ENCODE data around the gene NAA60.
"Not testable (repeated sequence)": the region's sequence is repeated elsewhere in the genome, so short reads cannot be mapped to it uniquely, and the experiment has no call there.

NAA60 gene

DNA sequence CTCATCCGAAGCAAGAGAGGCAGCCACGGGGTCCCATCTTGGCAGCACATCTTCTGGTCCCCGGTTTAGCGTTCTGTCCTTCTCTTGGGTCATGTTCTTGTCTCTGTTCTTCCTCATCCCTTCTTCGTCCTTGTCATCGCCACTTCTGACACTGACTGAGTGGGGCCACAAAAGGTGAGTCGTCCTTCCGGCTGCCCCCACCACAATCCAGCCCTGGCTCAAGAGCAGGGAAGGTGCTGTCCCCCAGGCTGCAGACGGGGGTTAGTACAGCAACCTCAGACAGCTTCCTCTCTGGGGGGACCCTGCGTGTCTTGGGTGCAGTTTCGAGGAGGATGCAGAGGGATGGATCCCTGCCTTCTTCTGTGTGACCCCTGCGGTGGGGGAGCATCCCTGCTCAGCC, 21.8 kb downstream of the NAA60 start:
- no peak for FAIRE-seq

DNA sequence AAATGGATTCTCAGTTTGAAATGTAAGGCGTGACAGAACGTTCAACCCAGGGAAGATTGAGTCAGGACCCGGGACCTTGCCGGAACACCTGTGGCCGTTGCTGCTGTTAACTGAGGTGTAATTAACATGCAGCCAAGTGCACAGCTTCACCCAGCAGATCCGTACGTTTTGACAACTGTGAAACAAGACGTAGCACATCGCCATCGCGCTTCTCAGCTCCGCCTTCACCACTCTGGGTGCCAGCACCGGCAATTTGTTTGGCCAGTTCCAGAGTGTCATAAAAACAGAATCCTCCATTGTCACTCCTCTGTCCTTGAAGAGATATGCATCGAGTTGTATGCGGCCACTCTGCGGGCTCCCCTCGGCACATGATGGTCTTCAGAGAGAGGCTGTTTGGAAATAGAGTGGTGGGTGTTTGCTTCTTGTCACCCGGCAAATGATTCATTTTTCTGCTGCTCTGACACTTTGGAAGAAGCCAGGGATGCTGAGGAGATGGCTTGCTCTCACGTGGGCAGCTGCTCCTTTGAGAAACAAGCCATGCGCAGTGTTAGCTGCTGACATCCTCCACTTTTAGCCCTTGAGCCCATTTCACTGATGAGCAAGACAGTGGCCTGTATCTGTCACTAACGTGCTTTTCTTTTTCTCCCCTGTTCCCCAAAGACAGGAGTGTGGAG, 22.6 kb downstream of the NAA60 start:
- FAIRE-seq, result no peak

DNA sequence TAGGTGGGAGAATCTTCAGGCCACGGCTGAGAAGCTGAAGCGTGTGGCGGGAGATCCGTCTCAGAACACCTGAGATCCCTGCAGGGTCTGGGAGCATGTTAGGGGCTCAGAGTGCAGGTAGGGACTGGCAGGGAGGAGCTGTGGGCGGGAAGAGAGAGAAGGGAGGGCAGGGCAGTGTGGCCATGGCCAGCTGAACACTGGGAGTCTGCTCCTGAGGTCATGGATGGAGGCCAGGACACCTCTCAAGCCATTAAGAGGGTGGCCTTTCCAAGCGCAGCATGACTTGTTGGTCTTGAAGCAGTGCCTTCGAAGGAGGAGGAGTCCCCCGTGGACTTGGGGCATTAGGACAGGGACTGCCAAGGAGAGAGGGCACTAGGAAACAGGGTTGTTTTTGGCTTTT, 23.7 kb downstream of the NAA60 start:
- FAIRE-seq, result no peak

DNA sequence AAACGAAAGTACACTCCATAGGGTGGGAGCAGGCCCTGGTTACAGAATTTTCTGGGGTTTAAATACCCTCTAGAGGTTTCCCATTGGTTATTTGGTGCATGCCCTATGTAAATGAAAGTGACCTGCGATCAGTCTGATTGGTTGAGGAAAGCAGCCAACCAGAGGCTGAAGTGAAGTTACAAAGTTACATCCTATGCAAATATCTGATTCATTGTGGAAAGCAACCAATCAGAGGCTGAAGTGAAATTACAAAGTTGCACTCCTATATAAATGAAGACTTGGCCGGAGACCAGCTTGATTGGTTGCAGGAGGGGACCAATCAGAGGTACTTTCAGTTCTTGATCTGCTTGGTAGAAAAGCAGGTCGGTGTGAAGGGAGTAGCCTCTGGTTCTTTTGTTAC, 24.4 kb downstream of the NAA60 start:
- no peak for FAIRE-seq

DNA sequence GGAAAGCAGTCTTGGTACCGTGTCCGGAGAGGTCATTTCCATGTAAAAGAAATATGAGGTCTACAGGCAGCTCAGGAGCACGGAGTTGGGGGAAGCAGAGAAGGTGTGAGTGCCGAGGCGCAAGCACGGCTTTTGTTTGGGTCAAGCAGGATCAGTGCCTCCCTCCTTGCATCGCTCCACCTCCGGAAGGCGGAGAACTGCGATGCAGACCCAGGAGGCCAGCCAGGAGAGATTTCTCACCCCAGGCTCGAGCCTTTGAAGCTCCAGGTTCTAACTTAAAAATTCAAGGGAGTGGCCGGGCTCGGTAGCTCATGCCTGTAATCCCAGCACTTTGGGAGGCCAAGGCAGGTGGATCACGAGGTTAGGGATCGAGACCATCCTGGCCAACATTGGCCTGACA, 25.0 kb downstream of the NAA60 start:
- no peak for FAIRE-seq

DNA sequence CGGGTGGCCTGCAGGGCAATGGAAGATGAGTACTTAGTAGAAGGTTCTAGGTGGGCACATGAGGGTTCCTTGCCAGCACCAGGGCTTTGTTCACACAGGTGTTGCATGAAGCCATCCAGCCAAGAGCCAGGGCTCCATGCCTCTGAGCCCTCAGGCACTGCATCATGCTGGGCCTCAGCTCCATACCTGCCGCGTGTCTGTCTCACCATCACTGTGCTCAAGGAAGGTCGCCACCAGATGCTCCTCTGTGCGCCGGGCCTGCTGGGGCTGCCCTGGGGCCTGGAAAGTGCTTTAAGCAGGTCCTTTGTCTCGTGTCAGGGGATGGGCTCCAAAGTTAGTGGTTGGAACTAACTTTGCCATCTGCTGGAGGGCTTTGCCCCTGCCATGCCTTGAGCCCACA, 26.3 kb downstream of the NAA60 start:
- no peak for FAIRE-seq

DNA sequence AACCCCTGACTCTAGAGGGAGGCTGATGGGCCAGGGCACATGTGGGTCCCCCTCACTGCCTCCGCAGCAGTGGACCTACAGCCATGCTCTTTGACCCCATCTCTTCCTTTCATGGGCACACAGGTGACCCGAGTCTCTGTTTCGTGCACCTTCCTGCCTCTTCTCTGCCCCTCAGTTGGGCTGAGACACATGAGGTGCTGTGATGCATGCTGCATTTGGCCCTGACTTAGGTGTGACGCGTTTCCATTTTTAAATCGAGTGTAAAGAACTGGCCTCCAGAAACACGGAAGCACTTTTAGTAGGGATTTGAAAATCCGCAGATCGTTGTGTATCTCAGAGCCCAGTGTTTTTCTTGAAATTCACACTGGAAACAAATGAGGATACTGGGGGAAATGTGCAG, 27.2 kb downstream of the NAA60 start:
- FAIRE-seq, result no peak

DNA sequence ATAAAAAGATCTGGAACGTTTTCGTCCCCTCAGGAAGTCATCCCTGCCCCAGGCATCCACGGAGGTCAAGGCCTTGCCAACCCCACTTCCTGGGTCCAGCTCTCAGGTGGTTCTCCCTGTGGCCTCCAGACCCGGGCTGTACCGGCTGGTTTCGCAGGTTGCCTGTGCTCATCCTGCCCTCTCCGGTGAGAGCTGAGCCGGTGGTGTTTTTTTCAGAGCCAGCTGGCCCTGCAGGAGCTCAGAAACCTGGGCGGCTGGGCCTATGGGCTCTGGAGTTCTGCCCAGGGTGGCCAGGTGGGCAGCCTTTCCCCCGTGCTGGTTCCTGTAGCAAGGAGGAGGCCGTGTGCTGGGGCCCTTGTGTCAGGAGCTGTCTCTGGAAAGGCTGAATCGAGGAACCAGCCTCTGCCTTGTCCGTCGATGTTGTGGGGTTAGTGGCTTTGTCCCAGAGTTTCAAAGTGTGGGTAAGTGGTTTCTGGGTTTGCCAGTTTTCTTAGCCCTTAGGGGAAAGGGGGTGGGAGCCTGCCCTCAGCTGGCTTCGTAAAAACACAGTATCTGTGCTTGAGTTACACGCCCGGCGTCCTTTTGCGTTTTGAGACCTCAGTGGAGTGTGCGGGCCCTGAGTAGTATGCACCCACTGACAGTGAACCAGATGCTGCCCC, 28.2 kb downstream of the NAA60 start:
- FAIRE-seq, result no peak

DNA sequence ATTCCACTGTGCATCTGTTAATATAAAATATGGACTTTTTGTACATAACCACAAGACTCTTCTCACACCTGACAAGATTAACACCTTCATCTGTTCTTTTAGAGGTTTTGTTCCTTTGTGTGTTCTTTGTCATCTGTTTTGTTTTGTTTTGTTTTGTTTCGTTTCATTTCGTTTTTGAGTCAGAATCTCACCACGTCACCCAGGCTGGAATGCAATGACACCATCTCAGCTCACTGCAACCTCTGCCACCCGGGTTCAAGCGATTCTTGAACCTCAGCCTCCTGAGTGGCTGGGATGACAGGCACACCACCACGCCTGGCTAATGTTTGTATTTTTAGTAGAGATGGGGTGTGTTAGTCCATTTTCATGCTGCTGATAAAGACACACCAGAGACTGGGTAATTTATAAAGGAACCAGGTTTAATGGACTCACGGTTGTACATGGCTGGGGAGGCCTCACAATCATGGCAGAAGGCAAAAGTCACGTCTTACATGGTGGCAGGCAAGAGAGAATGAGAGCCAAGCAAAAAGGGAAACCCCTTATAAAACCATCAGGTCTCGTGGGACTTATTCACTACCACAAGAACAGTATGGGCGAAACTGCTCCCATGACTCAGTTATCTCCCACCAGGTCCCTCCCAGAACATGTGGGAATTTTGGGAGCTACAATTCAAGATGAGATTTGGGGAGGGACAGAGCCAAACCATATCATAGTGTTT, 29.6 kb downstream of the NAA60 start:
- no peak for FAIRE-seq

DNA sequence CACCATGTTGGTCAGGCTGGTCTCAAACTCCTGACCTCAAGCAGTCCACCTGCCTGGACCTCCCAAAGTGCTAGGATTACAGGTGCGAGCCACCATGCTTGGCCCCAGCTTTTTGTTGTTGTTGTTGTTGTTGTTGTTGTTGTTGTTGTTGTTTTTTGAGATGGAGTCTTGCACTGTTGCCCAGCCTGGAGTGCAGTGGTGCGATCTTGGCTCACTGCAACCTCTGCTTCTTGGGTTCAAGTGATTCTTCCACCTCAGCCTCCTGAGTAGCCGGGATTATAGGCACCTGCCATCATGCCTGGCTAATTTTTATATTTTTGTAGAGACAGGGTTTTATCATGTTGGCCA, 30.1 kb downstream of the NAA60 start:
- not testable (repeated sequence) for FAIRE-seq

DNA sequence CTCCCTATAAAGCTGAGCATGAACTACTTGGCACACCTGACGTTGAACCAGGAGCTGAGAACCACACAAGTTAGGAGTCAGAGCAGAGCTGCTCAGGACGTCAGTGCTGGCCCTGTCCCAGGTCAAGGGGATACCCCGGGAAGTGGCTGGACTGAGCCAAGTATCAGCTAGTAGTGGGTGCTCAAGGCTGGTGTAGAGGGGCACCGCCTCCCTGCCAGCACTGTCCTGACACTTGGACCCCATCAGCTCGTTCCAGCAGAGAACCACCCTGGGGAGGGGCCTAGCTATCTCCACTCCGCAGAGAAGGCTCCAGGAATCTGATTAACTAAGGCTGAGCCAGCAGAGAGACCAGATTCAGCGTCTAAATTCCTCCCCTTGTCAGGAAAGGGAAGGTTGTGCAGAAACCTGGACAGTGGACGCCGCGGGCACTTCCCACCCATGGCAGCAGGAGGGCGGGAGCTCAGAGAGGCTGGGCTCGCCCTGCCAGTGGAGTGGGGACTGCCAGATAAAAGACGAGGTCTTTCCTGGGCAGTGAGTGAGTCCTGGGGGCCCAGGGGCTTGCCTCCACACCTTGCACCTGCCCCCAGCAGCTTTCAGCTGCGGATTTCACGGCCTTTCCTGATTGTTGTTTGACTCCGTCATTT, 30.8 kb downstream of the NAA60 start:
- no peak for FAIRE-seq

DNA sequence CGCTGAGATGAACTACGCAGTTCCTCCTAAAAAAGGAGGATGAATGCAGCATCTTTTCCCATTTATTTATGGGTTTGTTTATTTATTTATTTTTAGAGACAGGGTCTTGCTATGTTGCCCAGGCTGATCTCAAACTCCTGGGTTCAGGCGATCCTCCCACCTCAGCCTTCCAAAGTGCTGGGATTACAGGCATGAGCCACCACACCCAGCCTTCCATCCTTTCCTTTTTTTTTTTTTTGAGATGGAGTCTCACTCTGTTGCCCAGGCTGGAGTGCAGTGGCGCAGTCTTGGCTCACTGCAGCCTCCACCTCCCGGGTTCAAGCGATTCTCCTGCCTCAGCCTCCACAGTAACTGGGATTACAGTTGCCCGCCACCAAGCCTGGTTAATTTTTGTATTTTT, 31.4 kb downstream of the NAA60 start:
- FAIRE-seq, result not testable (repeated sequence)

DNA sequence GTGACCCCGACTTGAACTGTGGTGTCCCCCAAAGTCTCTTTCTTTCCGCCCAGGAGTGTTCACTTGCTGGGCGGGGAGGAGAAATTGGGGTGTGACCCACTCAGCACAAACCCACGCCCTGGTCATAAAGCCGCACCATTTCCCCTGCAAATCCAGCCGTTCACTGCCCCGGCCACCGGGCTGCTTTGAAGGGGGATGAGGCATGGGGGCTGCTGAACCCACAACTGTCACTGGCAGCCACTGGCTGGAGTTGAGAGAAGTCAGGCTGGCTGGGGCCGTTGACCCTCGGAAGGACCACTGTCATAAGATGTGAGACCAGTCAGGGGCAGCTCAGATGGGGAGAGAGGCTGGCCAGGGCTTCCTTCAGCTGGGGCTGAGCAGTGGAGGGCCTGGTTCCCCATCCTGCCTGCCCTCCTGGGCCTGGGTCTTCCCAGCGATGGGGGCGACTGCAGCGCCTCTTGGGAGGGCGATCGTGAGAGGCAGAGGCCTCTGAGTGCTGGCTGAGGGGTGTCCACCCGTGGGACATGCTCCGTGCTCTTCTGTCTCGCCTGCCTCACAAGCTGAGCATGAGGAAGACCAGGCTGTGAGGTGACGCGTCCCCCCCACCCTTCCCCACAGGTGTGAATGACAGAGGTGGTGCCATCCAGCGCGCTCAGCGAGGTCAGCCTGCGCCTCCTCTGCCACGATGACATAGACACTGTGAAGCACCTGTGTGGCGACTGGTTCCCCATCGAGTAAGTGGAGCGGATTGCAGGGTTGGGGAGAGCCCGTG, 32.3 kb downstream of the NAA60 start:
- no peak for FAIRE-seq

DNA sequence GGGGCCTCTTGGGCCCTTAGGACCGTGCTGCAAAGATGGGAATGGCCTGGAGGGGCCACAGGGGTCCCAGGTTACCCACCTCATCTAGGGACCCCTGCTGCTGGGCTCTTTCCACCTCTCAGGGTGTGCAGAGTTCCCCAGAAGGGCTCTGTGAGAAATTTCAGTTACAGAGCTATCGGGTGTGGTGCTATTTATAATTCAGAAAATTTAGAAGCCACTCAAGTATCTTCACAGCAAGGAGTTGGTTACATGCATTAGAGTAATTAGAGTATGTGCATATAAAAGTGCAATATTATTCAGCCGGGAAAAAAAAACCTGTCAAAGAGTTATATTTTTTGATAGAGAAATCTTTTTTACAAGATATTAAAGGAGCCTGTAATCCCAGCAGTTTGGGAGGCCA, 32.9 kb downstream of the NAA60 start:
- FAIRE-seq, result no peak

DNA sequence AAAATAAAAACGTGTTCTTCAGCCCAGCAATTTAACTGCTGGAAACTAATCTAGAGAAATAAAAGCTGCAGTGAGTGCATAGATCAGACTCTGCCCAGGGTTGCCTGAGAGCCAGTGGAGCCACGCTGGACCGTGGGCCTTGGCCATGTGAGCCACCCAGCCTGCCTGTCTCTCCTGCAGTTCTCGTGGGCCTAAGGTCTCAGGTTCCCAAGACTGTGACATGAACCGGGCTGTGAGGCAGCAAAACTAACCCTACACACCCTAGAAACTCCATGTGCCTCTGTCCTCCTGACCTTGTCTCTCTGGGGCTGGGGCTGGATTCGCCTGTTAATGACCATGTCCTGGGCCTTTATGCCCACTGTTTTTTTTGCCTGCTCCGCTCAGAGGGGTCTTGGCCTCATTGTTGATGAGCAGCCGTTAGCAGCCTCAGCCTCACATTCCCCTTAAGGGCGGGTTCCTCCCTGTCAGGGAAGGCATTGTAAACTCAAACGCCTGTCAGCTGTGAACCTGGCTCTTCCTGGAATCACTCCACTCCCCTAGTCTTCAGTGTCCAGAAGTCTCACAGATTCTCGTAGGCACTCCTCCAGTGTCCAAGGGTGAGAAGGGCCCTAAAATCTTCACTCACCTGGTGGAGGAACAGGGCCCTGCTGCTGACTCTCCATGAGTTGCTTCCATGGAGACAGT, 34.9 kb downstream of the NAA60 start:
- FAIRE-seq, result no peak

DNA sequence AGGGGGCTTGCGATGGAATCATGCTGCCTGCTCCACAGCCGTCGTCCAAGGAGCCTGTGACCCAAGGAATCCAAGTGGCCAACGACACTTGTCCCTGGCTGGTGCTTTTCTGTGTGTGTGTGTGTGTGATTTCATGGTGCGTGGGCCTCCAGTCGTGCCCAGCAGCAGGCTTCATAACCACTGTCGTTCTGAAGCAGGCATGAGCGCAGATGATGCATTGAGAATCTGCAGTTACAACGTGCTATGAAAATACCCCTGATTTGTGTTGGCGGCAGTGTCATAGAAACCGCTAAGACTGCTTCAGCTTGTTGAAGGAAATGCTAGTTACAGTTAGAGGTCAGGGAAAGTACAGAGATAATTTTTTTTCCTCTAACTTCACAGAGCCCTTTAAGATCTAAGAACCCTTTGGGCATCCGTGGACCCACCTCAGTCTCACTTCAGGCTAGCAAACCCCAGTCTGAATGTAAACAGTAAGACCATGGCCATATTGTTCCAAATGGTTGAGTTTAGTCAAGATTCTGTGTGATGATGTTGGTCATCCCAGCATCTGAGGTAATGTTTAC, 36.3 kb downstream of the NAA60 start:
- FAIRE-seq, result no peak

DNA sequence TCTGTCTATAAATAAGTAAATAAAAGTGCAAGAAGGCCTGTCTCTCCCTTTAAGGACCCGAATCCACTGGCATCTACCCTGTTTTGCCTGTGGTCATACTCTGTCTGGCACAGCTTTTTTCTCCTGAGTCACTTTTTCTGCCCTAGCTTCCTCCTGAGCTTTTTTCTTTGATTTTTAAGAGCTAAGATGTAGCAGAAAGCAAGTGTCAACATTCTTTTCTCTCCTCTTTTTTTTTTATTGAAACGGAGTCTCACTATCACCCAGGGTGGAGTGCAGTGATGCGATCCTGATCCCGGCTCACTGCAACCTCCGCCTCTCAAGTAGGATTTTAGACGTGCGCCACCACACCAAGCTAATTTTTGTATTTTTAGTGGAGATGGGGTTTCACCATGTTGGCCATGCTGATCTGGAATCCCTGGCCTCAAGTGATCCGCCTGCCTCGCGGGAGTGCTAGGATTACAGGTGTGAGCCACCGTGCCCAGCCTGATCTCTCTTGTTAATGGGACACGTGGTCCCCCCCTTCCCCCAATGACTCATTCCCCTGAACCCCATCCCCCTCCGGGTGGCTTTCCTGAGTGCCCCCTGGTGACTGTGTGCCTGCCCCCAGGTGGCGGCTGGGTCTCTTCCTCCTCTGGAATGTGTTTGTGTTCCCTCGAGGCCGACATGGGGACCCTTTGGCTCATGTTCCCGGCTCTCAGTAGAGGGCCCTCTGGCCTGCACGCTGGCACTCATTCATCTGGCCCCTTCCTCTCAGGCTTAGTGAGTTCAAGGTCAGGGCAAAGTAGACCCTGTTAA, 37.6 kb downstream of the NAA60 start:
- no peak for FAIRE-seq

DNA sequence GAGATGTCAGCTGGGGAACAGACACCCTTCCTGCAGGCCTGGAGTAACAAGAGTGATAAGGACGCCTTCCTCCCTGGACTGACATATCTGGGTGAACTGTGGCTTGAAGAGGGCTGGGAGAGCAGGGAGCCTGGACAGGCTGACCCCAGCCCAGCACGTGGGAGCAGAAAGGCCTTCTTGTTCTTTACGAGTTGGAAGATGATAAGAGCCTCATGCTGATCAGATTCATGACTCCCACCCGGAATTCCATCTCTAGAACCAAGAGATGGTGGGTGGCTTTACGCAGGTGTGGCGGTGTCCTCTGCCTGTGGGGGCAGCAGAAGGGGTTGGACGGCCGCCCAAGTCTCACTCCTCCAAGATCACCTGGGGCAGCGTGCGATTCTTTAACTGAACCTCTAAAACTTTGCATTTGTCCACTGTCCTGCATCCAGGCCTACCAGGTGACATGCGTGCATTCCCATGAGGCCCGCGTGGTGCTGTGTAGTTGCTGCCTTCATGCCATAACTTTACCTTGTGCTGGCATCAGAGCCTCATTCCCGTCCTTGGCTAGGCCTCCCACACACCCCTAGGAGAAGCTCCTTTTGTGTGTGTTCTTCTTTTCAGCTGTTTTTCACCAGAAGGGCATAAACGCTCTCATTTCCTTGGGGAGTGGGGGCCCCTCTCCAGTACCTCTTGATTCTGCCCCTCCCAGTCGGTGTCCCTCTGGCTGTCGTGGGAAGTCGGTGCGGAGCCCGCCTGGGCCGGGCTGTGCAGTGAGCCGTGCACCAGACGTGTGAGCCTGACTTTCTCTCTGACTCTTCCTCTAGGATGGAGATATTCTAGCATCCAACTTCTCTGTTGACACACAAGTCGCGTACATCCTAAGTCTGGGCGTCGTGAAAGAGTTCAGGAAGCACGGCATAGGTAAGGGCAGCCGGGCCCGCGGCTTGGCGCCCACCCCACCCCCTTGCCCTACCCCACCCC, 38.5 kb downstream of the NAA60 start:
- FAIRE-seq, result no peak

DNA sequence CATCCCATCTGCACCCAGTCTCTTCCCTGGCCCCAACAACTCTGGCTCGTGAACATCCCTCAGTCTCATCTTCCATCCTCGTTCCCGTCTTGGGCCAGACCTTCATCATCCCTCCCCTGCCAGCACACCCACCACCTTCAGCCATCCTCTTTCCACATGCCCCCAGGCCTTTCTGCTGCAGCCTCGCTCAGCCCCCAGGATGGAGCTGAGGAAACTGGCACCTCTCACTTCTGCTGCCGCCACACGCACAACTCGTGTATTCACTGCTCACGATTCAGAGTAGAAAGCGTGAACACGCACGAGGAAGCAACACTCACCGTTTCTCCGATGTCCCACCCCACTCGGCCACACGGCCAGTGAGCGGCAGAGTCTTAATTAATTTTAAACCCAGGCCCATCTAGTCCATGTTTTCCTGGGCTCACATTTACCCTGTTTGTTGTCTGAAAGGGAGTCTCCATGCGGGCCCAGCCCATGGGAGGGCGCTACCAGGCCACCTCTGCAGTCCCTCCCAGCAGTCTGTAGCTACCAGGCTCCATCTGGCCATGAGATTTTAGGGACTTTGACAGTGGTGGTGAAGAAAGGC, 39.3 kb downstream of the NAA60 start:
- FAIRE-seq, result no peak
